HG03558 (cell line): ENCODE measurements around the gene EIF4G3.

Experiments
- ATAC-seq: cut with Tn5 transposase; IDR thresholded peaks from one replicate; pipeline ENCODE4 v1.9.1; 2021; ENCODE audit warnings: moderate number of reproducible peaks; ENCODE audit not compliant: unreplicated experiment; ENCODE audit errors: extremely low read depth

The EIF4G3 gene

DNA sequence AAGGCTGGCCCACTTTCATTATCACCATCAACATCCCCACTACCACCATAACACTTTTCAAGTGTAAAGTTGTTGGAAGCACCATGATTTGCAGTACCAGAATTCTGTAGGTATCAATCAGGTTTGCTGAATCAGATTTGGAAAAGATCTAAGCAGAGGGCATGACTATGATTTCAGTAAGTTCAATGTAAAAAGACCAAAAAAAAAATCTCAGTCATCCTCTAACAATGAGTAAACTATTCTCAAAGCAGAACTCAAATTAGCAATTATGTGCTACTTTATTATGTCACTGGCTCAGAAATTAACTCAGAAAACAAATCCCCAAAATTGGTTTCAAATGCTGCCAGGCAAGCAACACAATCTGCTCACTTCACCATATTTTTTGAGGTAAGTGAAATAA, 201.7 kb downstream of the EIF4G3 start:
- no peak for ATAC-seq

GRCh38 chr1:20974069-20974468, 202.6 kb downstream of the EIF4G3 start:
- no peak for ATAC-seq

GRCh38 chr1:20972855-20973254, 203.8 kb downstream of the EIF4G3 start:
- ATAC-seq, result no peak

GRCh38 chr1:20964540-20965484, 211.9 kb downstream of the EIF4G3 start:
- no peak for ATAC-seq

- no peak for ATAC-seq
Observed at GRCh38 chr1:20962576-20963258, 214.0 kb downstream of the EIF4G3 start.

GRCh38 chr1:20958430-20958829, 218.3 kb downstream of the EIF4G3 start:
- ATAC-seq, result no peak

GRCh38 chr1:20956272-20956671, 220.4 kb downstream of the EIF4G3 start:
- no peak for ATAC-seq

DNA sequence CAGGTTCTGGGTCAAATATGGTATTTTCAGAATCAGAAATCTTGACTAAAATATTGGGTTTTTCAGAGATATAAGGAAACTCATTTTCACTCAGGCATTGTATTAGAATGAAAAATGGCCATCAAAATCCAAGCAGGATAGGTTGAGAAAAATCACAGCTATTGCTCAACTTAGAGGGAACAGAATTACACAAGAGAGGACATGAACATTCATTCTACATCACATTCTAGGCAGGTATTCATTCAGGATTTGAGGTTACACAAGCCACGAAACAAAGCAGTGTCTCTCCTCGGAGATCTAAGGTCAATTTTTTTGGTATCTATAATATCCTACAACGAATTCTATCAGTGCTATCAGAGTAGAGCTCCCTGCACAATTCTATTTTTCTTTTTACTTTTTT, 226.0 kb downstream of the EIF4G3 start:
- ATAC-seq, result no peak

- ATAC-seq, result no peak
Observed at GRCh38 chr1:20949871-20950590, 226.7 kb downstream of the EIF4G3 start.

GRCh38 chr1:20948101-20948500, 228.6 kb downstream of the EIF4G3 start:
- ATAC-seq, result no peak

GRCh38 chr1:20947409-20947808, 229.3 kb downstream of the EIF4G3 start:
- ATAC-seq, result no peak

DNA sequence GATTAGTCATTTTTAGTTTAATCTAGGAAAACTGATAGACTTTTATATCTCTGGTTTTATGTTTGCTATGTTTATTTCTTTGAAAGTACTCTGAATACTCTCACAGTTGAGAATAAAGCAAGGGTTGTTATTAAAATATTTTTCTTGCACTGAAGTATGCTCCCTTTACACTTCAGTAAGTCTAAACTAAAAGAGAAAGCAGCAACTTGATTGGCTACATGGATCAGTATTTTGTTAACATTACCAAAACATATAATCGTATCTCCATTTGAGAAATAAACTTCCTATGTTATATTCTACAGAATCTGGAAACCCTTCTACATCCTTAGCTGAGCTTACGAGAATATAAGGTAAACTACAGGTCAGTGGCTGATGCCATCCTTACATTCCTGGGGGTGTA, 240.1 kb downstream of the EIF4G3 start:
- no peak for ATAC-seq

DNA sequence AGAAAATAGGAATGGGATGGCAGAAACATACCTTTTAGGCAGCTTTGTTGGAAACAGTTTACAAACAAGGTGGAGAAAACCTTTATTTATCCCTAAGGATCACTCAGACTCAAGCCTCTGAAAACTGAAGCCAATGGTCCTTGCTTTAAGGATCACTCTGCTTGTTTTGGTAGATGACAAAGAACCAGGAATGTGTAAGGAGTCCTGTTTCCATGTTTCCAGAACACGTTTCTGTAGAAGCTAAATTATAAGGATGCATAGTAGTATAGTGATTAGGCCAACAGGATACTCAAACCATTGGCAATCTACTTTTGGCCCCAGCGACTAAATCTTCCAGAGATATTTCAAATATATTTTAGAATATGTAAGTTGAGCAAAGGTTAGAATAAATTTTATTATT, 240.5 kb downstream of the EIF4G3 start:
- no peak for ATAC-seq

GRCh38 chr1:20935717-20936116, 241.0 kb downstream of the EIF4G3 start:
- no peak for ATAC-seq

GRCh38 chr1:20932437-20932977, 244.2 kb downstream of the EIF4G3 start:
- ATAC-seq, result no peak

GRCh38 chr1:20931930-20932436, 244.7 kb downstream of the EIF4G3 start:
- no peak for ATAC-seq

DNA sequence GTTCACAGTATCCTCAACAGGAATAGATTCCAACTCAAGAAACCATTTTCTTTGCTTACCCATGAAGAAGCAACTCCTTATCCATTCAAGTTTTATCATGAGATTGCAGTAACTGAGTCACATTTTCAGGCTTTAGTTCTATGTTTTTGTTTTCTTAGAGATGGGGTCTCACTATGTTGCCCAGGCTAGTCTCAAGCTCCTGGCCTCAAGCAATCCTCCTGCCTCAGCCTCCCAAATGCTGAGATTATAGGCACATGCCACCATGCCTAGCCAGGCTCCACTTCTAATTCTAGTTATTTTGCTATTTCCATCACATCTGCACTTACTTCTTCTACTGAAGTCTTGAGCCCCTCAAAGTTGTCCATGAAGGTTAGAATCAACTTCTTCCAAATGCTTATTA, 246.3 kb downstream of the EIF4G3 start:
- no peak for ATAC-seq

DNA sequence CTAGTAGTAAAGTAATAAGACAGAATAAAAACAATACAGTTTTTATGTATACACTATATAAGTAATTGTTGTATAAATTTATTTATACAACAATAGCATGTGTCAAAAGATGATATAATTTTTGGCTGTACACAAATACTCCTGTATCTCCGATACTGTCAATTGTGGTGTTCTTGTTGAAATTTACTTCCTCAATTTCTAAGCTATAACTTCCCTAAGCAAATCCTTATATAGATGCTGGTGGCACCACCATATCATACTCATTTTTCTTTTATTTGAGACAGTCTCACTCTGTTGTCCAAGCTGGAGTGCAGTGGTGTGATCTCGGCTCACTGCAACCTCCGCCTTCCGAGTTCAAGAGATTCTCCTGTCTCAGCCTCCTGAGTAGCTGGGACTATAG, 248.6 kb downstream of the EIF4G3 start:
- ATAC-seq, result no peak

DNA sequence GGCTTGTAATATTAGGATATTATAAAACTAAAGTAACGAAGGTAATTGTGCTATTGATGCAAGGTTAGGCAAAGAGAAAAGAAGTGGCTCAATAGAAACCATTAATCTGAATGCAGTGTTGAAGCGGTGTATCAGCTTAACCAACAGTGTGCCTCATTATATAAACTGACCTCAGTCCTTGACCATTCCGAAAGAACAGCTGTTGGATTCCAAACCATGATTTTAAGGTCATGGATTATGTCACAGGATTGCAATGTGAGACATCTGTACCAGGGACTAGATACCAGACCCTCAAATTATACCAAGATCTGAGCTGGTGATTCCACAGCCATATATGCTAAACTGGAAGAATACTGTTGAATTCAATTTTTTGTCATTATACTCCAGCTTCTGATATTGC, 255.4 kb downstream of the EIF4G3 start:
- ATAC-seq, result no peak

DNA sequence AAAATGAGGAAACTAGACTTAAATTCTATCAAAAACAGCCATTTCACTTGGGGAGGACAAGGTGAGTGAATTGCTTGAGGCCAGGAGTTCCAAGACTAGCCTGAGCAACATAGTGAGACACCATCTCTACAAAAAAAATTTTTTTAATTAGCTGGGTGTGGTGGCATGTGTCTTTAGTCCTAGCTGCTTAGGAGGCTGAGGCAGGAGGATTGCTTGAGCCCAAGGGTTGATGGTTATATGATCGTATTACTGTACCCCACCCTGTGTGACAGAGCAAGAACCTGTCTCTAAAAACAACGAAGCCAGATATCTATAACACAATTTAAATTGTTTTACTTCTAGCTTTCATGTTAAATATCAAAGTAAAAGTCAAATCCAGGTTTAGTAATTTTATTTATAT, 263.5 kb downstream of the EIF4G3 start:
- no peak for ATAC-seq
